T-helper 17 cell (primary cell): ENCODE results near the gene SOCS1. TPM values are rescaled to one million over a fixed set of nuclear protein-coding genes. Genes with fewer than 3 reads are reported as not detected.
A peak's percentile ranks its signal among the peaks of the same experiment; 100 is the strongest.

Experiments
- ATAC-seq: fragments of 150-1000 bp; cut with Tn5 transposase; 2 replicates; pipeline ENCODE4 v1.10.0; 2021; ENCODE audit warnings: mild to moderate bottlenecking, moderate library complexity
- DNase-seq, 3 donors: peaks; one replicate each; pipeline versions ENCODE4 v3.0.0 to v3.0.0-alpha.2; 2020 to 2021
- H3K9me3 ChIP-seq: one replicate; pipeline ENCODE4 v1.7.0; 2013; ENCODE audit warnings: low read length, mild to moderate bottlenecking; ENCODE audit not compliant: control insufficient read depth, poor library complexity, severe bottlenecking
- H3K27ac Mint-ChIP-seq: one replicate; pipeline ENCODE4 v1.8.0; 2022; ENCODE audit warnings: mild to moderate bottlenecking, moderate library complexity, mixed read lengths
- H3K27me3 Mint-ChIP-seq: one replicate; pipeline ENCODE4 v1.8.0; 2022; ENCODE audit warnings: mixed read lengths
- H3K36me3 Mint-ChIP-seq: one replicate; pipeline ENCODE4 v1.8.0; 2022; ENCODE audit warnings: low read depth, mixed read lengths
- H3K4me1 Mint-ChIP-seq: one replicate; pipeline ENCODE4 v1.8.0; 2022; ENCODE audit warnings: mild to moderate bottlenecking, mixed read lengths
- H3K4me3 Mint-ChIP-seq: one replicate; pipeline ENCODE4 v1.8.0; 2022; ENCODE audit warnings: mild to moderate bottlenecking, moderate library complexity, mixed read lengths
- total RNA-seq, 4 donors: library from RNA in 2 of 4; stranded (reverse) in 2 of 4; gene quantifications; one replicate each; pipeline ENCODE4 v1.2.3 and lab custom pipeline; 2022 to 2026

SOCS1 gene
- total RNA-seq, 2 donors from 2014 or later, result 42.1 to 49.5 TPM

DNA sequence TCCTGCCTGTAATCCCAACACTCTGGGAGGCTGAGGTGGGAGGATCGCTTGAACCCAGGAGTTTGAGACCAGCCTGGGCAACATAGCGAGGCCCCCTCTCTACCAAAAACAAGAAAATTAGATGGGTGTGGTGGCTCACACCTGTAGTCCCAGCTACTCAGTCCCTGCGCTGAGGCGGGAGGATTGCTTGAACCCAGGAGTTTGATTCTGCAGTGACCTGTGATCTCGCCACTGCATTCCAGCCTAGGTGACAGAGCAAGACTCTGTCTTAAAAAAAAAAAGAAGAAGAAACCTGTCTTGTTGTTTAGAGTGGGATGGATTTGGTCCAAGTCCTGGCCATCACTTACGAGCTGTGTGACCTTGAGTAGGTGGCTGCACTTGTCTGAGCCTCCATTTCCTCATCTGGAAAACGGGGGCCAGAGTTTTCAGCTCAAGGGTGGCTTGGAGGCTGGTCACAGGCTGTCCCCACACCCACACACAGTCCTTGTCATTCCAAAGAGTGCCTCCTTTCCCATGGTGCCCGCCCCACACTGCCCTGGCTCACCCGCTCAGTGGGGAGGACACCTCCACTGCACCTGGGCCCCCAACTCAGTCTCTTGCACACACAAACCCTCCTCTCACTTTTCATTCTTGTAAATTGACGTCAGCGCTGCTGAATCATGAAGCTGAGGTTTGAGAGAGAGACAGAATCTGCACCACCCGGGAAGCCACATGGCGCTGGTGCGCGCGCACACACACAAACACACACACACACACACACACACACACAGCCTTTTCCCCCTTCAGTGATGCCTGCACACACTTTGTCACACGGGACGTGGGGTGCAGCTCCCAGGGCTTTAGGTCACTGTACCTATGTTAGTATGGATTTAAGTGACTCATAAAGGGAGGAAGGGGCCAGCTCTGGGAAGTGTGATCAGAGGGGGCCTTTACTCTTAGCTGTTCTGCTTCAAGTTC is 4.2 kb downstream of the SOCS1 start:
- peak; percentile 44 for ATAC-seq

GRCh38 chr16:11250786-11251524 is 5.0 kb downstream of the SOCS1 start:
- DNase-seq, result no peak
- peak overlapping the region; percentile 97 for H3K27ac Mint-ChIP-seq
- H3K4me3 Mint-ChIP-seq, result peak overlapping the region; percentile 31
- peaks cover 2% of the 10 kb centered on the region for H3K36me3 Mint-ChIP-seq
- peaks cover 28% of the 10 kb centered on the region for H3K4me1 Mint-ChIP-seq
- H3K9me3 ChIP-seq, result no peaks in the 10 kb centered on the region
- no peak for ATAC-seq
- no peaks in the 10 kb centered on the region for H3K27me3 Mint-ChIP-seq

More for the DNA sequence above, 4.2 kb downstream of the SOCS1 start:
- H3K4me1 Mint-ChIP-seq, result peaks cover 31% of the 10 kb centered on the region
- no peaks in the 10 kb centered on the region for H3K9me3 ChIP-seq
- H3K27ac Mint-ChIP-seq, result peak overlapping the region; percentile 97
- H3K36me3 Mint-ChIP-seq, result peaks cover 2% of the 10 kb centered on the region
- H3K4me3 Mint-ChIP-seq, result peak overlapping the region; percentile 91
- peak in 2 of 3 donors; percentile 60 to 61 for DNase-seq
- no peaks in the 10 kb centered on the region for H3K27me3 Mint-ChIP-seq

- peak overlapping the region; percentile 97 for H3K27ac Mint-ChIP-seq
- peaks cover 2% of the 10 kb centered on the region for H3K36me3 Mint-ChIP-seq
- H3K4me3 Mint-ChIP-seq, result peak overlapping the region; percentile 31
- H3K9me3 ChIP-seq, result no peaks in the 10 kb centered on the region
- peaks cover 29% of the 10 kb centered on the region for H3K4me1 Mint-ChIP-seq
- no peaks in the 10 kb centered on the region for H3K27me3 Mint-ChIP-seq
- ATAC-seq, result no peak
- DNase-seq, result no peak
Measured at GRCh38 chr16:11250091-11250785, 5.8 kb downstream of the SOCS1 start.

DNA sequence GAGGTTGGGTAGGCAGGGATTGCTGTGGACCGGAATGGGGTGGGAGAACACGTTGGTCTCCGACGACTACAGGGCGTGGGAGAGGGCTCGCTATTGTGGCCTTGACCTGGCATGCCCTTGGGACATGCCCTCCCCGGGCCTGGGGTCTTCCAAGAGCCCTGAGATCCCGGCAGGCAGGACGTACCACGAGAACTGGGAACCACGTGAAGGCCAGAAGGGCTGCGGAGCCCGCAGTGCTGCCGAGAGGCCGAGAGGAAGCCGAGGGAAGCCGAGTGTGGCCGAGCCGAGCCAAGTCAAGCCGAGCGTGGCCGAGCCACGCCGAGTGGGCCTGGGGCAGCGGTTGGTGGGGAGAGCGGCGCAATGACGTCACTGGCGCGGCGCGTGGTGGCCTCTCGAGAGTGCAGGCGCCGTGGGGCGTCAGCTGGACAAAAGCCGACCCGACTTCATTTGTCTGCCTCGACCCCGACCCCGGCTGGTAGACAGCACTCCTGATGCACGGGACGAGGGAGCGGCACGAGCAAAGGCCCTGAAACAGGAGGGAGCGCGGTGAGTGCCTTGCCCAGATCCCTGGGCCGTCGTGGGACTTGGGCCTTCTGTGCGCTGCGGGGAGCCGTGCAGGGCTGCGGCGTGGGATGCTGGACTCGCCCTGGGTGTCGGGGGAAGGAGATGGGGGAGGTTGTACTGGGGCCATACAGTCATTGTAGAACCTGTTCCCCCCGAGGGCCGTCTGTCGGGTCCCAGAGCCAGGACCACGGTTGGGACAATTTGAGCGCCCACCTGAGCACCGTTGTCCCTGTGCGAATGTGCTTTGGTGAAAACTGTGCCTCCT is 6.6 kb downstream of the SOCS1 start:
- no peaks in the 10 kb centered on the region for H3K9me3 ChIP-seq
- Mint-ChIP-seq H3K36me3 (peaks cover 2% of the 10 kb centered on the region), H3K27me3 (no peaks in the 10 kb centered on the region), H3K4me1 (peaks cover 29% of the 10 kb centered on the region), H3K4me3 (peak overlapping the region; percentile 31), H3K27ac (no peak overlapping the region)
- ATAC-seq, result no peak
- DNase-seq, result no peak

GRCh38 chr16:11248133-11248532 is 7.9 kb downstream of the SOCS1 start:
- Mint-ChIP-seq H3K27me3 (no peaks in the 10 kb centered on the region), H3K4me1 (peaks cover 21% of the 10 kb centered on the region), H3K36me3 (peaks cover 2% of the 10 kb centered on the region), H3K4me3 (no peak overlapping the region), H3K27ac (no peak overlapping the region)
- DNase-seq (no peak), ATAC-seq (no peak)
- H3K9me3 ChIP-seq, result no peaks in the 10 kb centered on the region

GRCh38 chr16:11245988-11246387 is 10.0 kb downstream of the SOCS1 start:
- Mint-ChIP-seq H3K4me3 (no peak overlapping the region), H3K36me3 (no peaks in the 10 kb centered on the region), H3K27me3 (no peaks in the 10 kb centered on the region), H3K4me1 (peaks cover 7% of the 10 kb centered on the region), H3K27ac (peak overlapping the region; percentile 17)
- ATAC-seq (no peak), DNase-seq (no peak)
- no peaks in the 10 kb centered on the region for H3K9me3 ChIP-seq

DNA sequence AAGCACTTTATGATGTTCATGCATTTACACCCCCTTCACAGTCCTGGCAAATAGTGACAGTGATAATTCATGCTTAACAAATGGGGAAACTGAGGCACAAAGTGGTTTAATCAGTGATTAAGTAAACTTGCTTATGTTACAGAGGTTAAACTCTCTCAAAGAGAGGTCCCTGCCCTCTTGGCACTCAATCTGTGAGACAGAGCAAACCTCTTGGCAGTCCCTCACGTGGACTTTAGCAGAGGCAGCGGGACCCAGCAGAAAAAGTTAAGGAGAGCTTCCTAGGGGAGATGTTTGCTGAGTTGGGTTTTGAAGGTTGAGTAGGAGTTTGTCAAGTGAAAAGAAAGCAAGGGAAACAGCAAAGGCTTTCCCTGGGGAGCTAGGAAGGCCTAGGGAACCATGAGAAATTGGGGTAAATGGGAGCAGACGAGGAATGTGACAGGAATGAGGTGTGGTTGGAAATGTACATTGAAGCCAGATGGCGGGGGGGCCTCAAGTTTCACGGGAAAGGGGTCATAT is 10.7 kb downstream of the SOCS1 start:
- ATAC-seq, result no peak
- no peaks in the 10 kb centered on the region for H3K36me3 Mint-ChIP-seq
- no peak overlapping the region for H3K4me3 Mint-ChIP-seq
- H3K27me3 Mint-ChIP-seq, result no peaks in the 10 kb centered on the region
- no peaks in the 10 kb centered on the region for H3K9me3 ChIP-seq
- H3K27ac Mint-ChIP-seq, result no peak overlapping the region
- peaks cover 7% of the 10 kb centered on the region for H3K4me1 Mint-ChIP-seq
- no peak for DNase-seq

GRCh38 chr16:11242658-11243057 is 13.3 kb downstream of the SOCS1 start:
- no peaks in the 10 kb centered on the region for H3K27me3 Mint-ChIP-seq
- H3K4me1 Mint-ChIP-seq, result peaks cover 18% of the 10 kb centered on the region
- ATAC-seq, result no peak
- no peak for DNase-seq
- no peak overlapping the region for H3K4me3 Mint-ChIP-seq
- H3K9me3 ChIP-seq, result no peaks in the 10 kb centered on the region
- H3K36me3 Mint-ChIP-seq, result no peaks in the 10 kb centered on the region
- no peak overlapping the region for H3K27ac Mint-ChIP-seq

DNA sequence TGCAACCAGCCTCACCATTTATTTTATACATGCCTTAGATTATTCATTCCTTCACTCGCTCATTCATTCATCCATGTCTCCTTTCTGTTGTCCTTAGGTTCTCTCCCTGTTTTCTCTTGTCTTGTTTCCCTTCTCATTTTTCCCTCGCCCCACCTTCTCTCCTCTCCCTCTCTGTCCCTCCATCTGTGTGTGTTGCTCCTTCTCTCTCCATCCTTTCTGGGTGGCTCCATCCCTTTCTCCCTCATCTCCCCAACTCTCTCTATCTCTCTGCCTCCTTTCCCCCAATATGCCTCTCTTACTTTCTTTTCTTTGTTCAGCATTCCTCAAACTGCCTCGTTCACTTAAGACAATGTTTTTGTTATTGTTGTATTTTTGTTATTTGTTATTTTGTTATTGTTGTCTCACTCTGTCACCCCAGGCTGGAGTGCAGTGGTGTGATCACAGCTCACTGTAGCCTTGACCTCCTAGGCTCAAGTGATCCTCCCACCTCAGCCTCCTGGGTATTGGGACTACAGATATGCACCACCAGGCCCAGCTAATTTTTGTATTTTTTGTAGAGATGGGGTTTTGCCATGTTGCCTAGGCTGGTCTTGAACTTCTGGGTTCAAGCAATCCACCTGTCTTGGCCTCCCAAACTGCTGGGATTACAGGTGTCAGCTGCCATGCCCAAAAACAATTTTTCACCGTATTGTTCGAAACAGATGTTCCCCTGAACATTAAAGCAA is 14.4 kb downstream of the SOCS1 start:
- no peak for DNase-seq
- Mint-ChIP-seq H3K27me3 (no peaks in the 10 kb centered on the region), H3K27ac (no peak overlapping the region), H3K4me1 (peaks cover 18% of the 10 kb centered on the region), H3K4me3 (no peak overlapping the region), H3K36me3 (no peaks in the 10 kb centered on the region)
- ATAC-seq, result no peak
- H3K9me3 ChIP-seq, result no peaks in the 10 kb centered on the region

GRCh38 chr16:11240636-11241473 is 15.1 kb downstream of the SOCS1 start:
- Mint-ChIP-seq H3K27me3 (no peaks in the 10 kb centered on the region), H3K4me3 (peak overlapping the region; percentile 62), H3K4me1 (peaks cover 18% of the 10 kb centered on the region), H3K36me3 (no peaks in the 10 kb centered on the region), H3K27ac (no peak overlapping the region)
- no peak for DNase-seq
- no peaks in the 10 kb centered on the region for H3K9me3 ChIP-seq
- no peak for ATAC-seq
